Breast epithelium (tissue), 4 donors: Measurements from ENCODE around the gene RHOXF1. TPM values are rescaled to one million over a fixed set of nuclear protein-coding genes. Genes with fewer than 3 reads are reported as not detected.
"Not testable (repeated sequence)": the region's sequence is repeated elsewhere in the genome, so short reads cannot be mapped to it uniquely, and the experiment has no call there.

ENCODE experiments used
- DNase-seq, 2 donors: peaks; one replicate each; pipeline ENCODE4 v3.0.0-alpha.2; 2019; ENCODE audit warnings: low spot score in 2 of 2
- H3K27ac ChIP-seq, 2 donors: fragments of 200-600 bp; sonication (generic) in 1 of 2; one replicate each; pipeline ENCODE4 v1.5.1; 2016 to 2019; ENCODE audit warnings: mild to moderate bottlenecking in 1 of 2
- H3K27me3 ChIP-seq, 2 donors: fragments of 200-600 bp; sonication (generic) in 1 of 2; one replicate each; pipeline versions ENCODE4 v1.5.1 to v1.6.0; 2017 to 2019; ENCODE audit warnings: control low read depth in 1 of 2, mild to moderate bottlenecking in 1 of 2
- H3K36me3 ChIP-seq: fragments of 200-600 bp; one replicate; pipeline ENCODE4 v1.5.1; 2019
- H3K4me1 ChIP-seq, 2 donors: fragments of 200-600 bp; sonication (generic); one replicate each; pipeline ENCODE4 v1.5.1; 2016 to 2019; ENCODE audit warnings: control low read depth in 1 of 2
- H3K4me3 ChIP-seq, 3 donors: fragments of 200-600 bp; sonication (generic); 1 replicate in 2 of 3; 2 replicates in 1 of 3; pipeline ENCODE4 v1.5.1; 2016 to 2019; ENCODE audit warnings: mild to moderate bottlenecking in 3 of 3, moderate library complexity in 2 of 3
- H3K9me3 ChIP-seq, 2 donors: fragments of 200-600 bp; sonication (generic) in 1 of 2; one replicate each; pipeline ENCODE4 v1.5.1; 2016 to 2019; ENCODE audit warnings: control low read depth in 1 of 2
- CTCF ChIP-seq, 3 donors: fragments of 450-650 bp; IDR thresholded peaks; one replicate each; pipeline ENCODE4 v1.5.1; 2016 to 2017; ENCODE audit warnings: antibody characterized with exemption in 3 of 3, mild to moderate bottlenecking in 3 of 3, moderate library complexity in 3 of 3
- POLR2A ChIP-seq: fragments of 450-650 bp; IDR thresholded peaks from one replicate; pipeline ENCODE4 v1.6.1; 2016; ENCODE audit warnings: antibody characterized with exemption, mild to moderate bottlenecking, moderate library complexity
- POLR2AphosphoS5 ChIP-seq, 3 donors: sonication (generic); formaldehyde crosslinking; IDR thresholded peaks; one replicate each; pipeline ENCODE4 v1.6.1; 2017; ENCODE audit warnings: antibody characterized with exemption in 3 of 3
- intact Hi-C: fragments of 100-400 bp; cut with DNase I; formaldehyde crosslinking; loops from one replicate; pipeline ENCODE4 v1.15.1; 2023; ENCODE audit warnings: low total_unique reads
- total RNA-seq, 3 donors: library from RNA; depleted of rRNA; stranded (reverse); fragments of >200 nt; gene quantifications; one replicate each; pipeline ENCODE4 v1.1.0, GENCODE V29; 2016

Gene RHOXF1
- total RNA-seq, 3 donors from 2014 or later: 1.3 to 1.9 TPM; not detected in 1

- H3K9me3 ChIP-seq: no peaks in the 10 kb centered on the region
- no peaks in the 10 kb centered on the region for H3K4me1 ChIP-seq
- DNase-seq: no peak
- TF ChIP-seq POLR2AphosphoS5 (IDR thresholded peaks at IDR 0.05): no peak
- no peak for TF ChIP-seq CTCF (IDR thresholded peaks at IDR 0.05)
- no peak for TF ChIP-seq POLR2A
- H3K27me3 ChIP-seq: peaks cover 0 to 8% of the 10 kb centered on the region in 2 donors
- H3K4me3 ChIP-seq: peak overlapping the region in 1 of 3 donors; percentile 30
- no peak overlapping the region for H3K27ac ChIP-seq
- intact Hi-C loops: no loop called here
- no peaks in the 10 kb centered on the region for H3K36me3 ChIP-seq
These were observed 9.7 kb upstream of the RHOXF1 start for GRCh38 chrX:120125444-120125843.

- no peak for DNase-seq
- H3K27ac ChIP-seq: no peak overlapping the region
- intact Hi-C loops: no loop called here
These were observed 4.5 kb upstream of the RHOXF1 start for GRCh38 chrX:120120223-120120622.

GRCh38 chrX:120111611-120112010 lies 4.1 kb downstream of the RHOXF1 start:
- Histone ChIP-seq H3K4me3 (no peak overlapping the region), H3K36me3 (no peaks in the 10 kb centered on the region), H3K27ac (no peak overlapping the region), H3K9me3 (no peaks in the 10 kb centered on the region), H3K4me1 (no peaks in the 10 kb centered on the region), H3K27me3 (no peaks in the 10 kb centered on the region)
- no peak for DNase-seq
- intact Hi-C loops: no loop called here
- no peak for TF ChIP-seq POLR2AphosphoS5 (IDR thresholded peaks at IDR 0.05)
- TF ChIP-seq CTCF (IDR thresholded peaks at IDR 0.05): no peak
- TF ChIP-seq POLR2A: no peak

More at GRCh38 chrX:120120223-120120622, 4.5 kb upstream of the RHOXF1 start:
- peaks cover 0 to 5% of the 10 kb centered on the region in 2 donors for H3K27me3 ChIP-seq
- TF ChIP-seq POLR2A: no peak
- no peak for TF ChIP-seq POLR2AphosphoS5 (IDR thresholded peaks at IDR 0.05)
- no peak for TF ChIP-seq CTCF (IDR thresholded peaks at IDR 0.05)
- H3K9me3 ChIP-seq: no peaks in the 10 kb centered on the region
- no peak overlapping the region for H3K4me3 ChIP-seq
- H3K4me1 ChIP-seq: no peaks in the 10 kb centered on the region
- H3K36me3 ChIP-seq: no peaks in the 10 kb centered on the region

GRCh38 chrX:120109378-120109777 lies 6.3 kb downstream of the RHOXF1 start:
- TF ChIP-seq POLR2A (no peak), POLR2AphosphoS5 (IDR thresholded peaks at IDR 0.05) (no peak), CTCF (IDR thresholded peaks at IDR 0.05) (no peak)
- H3K4me1 ChIP-seq: no peaks in the 10 kb centered on the region
- H3K4me3 ChIP-seq: no peak overlapping the region
- H3K9me3 ChIP-seq: peaks cover 0 to 4% of the 10 kb centered on the region in 2 donors
- no peaks in the 10 kb centered on the region for H3K36me3 ChIP-seq
- no peak overlapping the region for H3K27ac ChIP-seq
- no peaks in the 10 kb centered on the region for H3K27me3 ChIP-seq
- intact Hi-C loops: no loop called here
- no peak for DNase-seq

- H3K4me3 ChIP-seq, H3K27ac ChIP-seq, DNase-seq, intact Hi-C loops, H3K4me1 ChIP-seq, H3K27me3 ChIP-seq, H3K36me3 ChIP-seq: not testable (repeated sequence)
- H3K9me3 ChIP-seq: peaks cover 22 to 43% of the 10 kb centered on the region in 2 donors
These were observed 11.0 kb downstream of the RHOXF1 start for GRCh38 chrX:120104707-120105106.

- H3K4me3 ChIP-seq, intact Hi-C loops, DNase-seq, H3K27me3 ChIP-seq, H3K4me1 ChIP-seq, H3K36me3 ChIP-seq, H3K27ac ChIP-seq: not testable (repeated sequence)
- H3K9me3 ChIP-seq: peaks cover 22 to 50% of the 10 kb centered on the region in 2 donors
These were observed 14.7 kb downstream of the RHOXF1 start for GRCh38 chrX:120101057-120101456.
